Heart right ventricle (tissue), 16 donors: ENCODE data around the gene IFT80. TPM values are rescaled to one million over a fixed set of nuclear protein-coding genes. Genes with fewer than 3 reads are reported as not detected.

ENCODE experiments used
- ATAC-seq, 8 donors: fragments of 200-7000 bp; cut with Tn5 transposase; one replicate each; pipeline ENCODE4 v1.9.1; 2020; ENCODE audit warnings: mild to moderate bottlenecking in 8 of 8, moderate library complexity in 8 of 8, moderate number of reproducible peaks in 1 of 8
- DNase-seq, 2 donors: peaks; one replicate each; pipeline ENCODE4 v3.0.0-alpha.2; 2020
- H3K27ac ChIP-seq, 10 donors: fragments of 200-600 bp; sonication (generic) in 2 of 10; one replicate each; pipeline versions ENCODE4 v1.5.0 to v1.8.0; 2020 to 2022; ENCODE audit warnings: mild to moderate bottlenecking in 3 of 10
- H3K27me3 ChIP-seq, 7 donors: fragments of 200-600 bp; one replicate each; pipeline ENCODE4 v1.8.0; 2021 to 2022; ENCODE audit warnings: mild to moderate bottlenecking in 2 of 7
- H3K36me3 ChIP-seq, 9 donors: fragments of 200-600 bp; sonication (generic) in 1 of 9; one replicate each; pipeline versions ENCODE4 v1.5.0 to v1.8.0; 2020 to 2022; ENCODE audit warnings: mild to moderate bottlenecking in 2 of 9
- H3K4me1 ChIP-seq, 9 donors: fragments of 200-600 bp; sonication (generic) in 1 of 9; one replicate each; pipeline versions ENCODE4 v1.5.0 to v1.8.0; 2020 to 2022; ENCODE audit warnings: mild to moderate bottlenecking in 4 of 9
- H3K4me3 ChIP-seq, 10 donors: fragments of 200-600 bp; sonication (generic) in 2 of 10; one replicate each; pipeline versions ENCODE4 v1.5.0 to v1.8.0; 2020 to 2022; ENCODE audit warnings: mild to moderate bottlenecking in 7 of 10, moderate library complexity in 2 of 10
- H3K9me3 ChIP-seq, 11 donors: fragments of 200-600 bp in 10 of 11; sonication (generic) in 2 of 11; one replicate each; pipeline versions ENCODE4 v1.5.0 to v1.8.0; 2013 to 2022; ENCODE audit warnings: mild to moderate bottlenecking in 2 of 11, control low read depth in 1 of 11, moderate library complexity in 1 of 11
- WGBS, 2 donors: extraction: QIAGEN DNeasy Blood & Tissue Kit; methylation state at CpG; one replicate each; pipeline ENCODE4 v1.1.7; 2013; ENCODE audit warnings: inconsistent platforms in 1 of 2; 5-methylcytosine and 5-hydroxymethylcytosine counted together
- intact Hi-C, 10 donors: fragments of 100-400 bp; cut with DNase I; formaldehyde crosslinking; loops; one replicate each; pipeline versions ENCODE4 v1.11.1 to v1.14.2; 2022
- polyA plus RNA-seq, 2 donors: library from polyadenylated mRNA; stranded (reverse); fragments of 200-250 nt; gene quantifications; one replicate each; pipeline ENCODE4 v1.2.3, GENCODE V29; 2013
- total RNA-seq, 10 donors: library from RNA; stranded (reverse); fragmentation: NEBNext Ultra II Directional in 3 of 10; extraction: Animal tissue kit (Norgen Biotek cat#: 25700) in 3 of 10; gene quantifications; one replicate each; pipeline versions ENCODE4 v1.2.1 to v1.2.4, GENCODE V29; 2021 to 2023
- TF ChIP-seq, protein P1 (sequence below), 9 donors: fragments of 200-600 bp; sonication (generic) in 2 of 9; IDR thresholded peaks; one replicate each; pipeline versions ENCODE4 v1.5.0 to v1.8.0; 2021 to 2022; ENCODE audit warnings: antibody characterized with exemption in 9 of 9, mild to moderate bottlenecking in 5 of 9, moderate library complexity in 1 of 9
- donor health status: Arrhythmogenic right ventricular cardiomyopathy.
- donor health status: ischemic (EF 13 %, LVEDD 7.1; RV severe dilation, severe dysfunction).
- donor health status: healthy with polysubstance abuse.
- donor health status: DM: no; HTN: yes; CAD: no.
- donor health status: DM: no; HTN: no; CAD: no.
- donor health status: ischemic (EF 25% LVEDD 6.9; RV normal size, moderate dysfunction).
- donor health status: ischemic (EF 25% LVEDD 5.7; RV mildly dilated, moderate dysfunction).
- donor health status: healthy.
- donor health status: DM: yes; HTN: yes; CAD: no.
- donor health status: Ischemic cardiomyopathy.
- donor health status: ischemic (EF 35%, LVEDD 5.7; RV mildly dilated, moderate dysfunction).
- donor health status: nonischemic (EF 11% LVEDD 7.7; RV severe dilation, severe dysfunction).
- donor health status: DM: yes; HTN: yes; CAD: no.
- donor health status: PGD.
- donor health status: ischemic (EF 29% LVEDD 5.4; RV normal size, mild dysfunction).
- donor health status: nonischemic (EF 23%, LVEDD 6.1; RV moderate dilation, normal function).

The IFT80 gene
- total and polyA plus RNA-seq, 12 donors = 5.3 to 16.3 (median 14.2) TPM

DNA sequence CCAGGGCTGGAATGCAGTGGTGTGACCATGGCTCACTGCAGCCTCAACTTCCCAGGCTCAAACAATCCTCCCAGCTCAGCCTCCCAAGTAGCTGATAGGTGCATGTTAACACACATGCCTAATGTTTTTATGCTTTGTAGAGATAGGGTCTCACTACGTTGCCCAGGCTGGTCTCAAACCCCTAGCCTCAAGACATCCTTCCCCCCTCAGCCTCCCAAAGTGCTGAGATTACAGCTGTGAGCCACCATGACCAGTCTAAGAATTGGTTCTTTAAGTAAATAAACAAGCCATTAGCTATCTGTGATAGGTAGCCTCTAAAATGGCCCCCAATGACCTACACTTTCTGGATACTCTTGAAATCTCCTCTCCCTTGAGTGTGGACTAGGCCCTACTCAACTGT lies 46.8 kb upstream of the IFT80 start:
- Histone ChIP-seq H3K9me3 (no peaks in the 10 kb centered on the region), H3K27me3 (peaks cover 0 to 30% (median 16%) of the 10 kb centered on the region in 7 donors), H3K4me3 (no peak overlapping the region), H3K36me3 (peaks cover 0 to 8% (median 0%) of the 10 kb centered on the region in 9 donors), H3K4me1 (peaks cover 0 to 31% (median 15%) of the 10 kb centered on the region in 9 donors), H3K27ac (no peak overlapping the region)
- TF ChIP-seq, protein P1, sequence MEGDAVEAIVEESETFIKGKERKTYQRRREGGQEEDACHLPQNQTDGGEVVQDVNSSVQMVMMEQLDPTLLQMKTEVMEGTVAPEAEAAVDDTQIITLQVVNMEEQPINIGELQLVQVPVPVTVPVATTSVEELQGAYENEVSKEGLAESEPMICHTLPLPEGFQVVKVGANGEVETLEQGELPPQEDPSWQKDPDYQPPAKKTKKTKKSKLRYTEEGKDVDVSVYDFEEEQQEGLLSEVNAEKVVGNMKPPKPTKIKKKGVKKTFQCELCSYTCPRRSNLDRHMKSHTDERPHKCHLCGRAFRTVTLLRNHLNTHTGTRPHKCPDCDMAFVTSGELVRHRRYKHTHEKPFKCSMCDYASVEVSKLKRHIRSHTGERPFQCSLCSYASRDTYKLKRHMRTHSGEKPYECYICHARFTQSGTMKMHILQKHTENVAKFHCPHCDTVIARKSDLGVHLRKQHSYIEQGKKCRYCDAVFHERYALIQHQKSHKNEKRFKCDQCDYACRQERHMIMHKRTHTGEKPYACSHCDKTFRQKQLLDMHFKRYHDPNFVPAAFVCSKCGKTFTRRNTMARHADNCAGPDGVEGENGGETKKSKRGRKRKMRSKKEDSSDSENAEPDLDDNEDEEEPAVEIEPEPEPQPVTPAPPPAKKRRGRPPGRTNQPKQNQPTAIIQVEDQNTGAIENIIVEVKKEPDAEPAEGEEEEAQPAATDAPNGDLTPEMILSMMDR (IDR thresholded peaks at IDR 0.05) = no peak
- WGBS, 2 donors = 96% methylated on average over 1 of the region's 1 CpG
- intact Hi-C loops = no loop called here
- ATAC-seq (no peak), DNase-seq (no peak)

DNA sequence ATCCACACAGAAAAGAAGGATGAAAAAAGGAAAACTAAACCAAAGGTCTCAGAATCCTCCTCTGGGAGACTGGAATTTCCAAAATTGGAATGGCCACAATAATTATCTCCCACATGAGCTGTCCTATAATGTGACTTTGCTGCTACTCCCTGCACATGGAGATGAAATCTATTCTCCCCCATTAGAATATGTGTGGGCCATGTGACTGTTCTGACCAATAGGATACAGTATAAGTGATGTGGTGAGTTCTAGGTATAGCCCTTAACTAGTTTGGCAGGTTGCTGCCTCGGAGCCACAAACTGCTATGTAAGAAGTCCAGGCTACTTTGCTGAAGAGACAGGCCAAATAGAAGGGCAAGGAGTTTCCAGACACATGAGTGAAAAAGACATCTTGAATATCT lies 45.4 kb upstream of the IFT80 start:
- Histone ChIP-seq H3K9me3 (no peaks in the 10 kb centered on the region), H3K27ac (no peak overlapping the region), H3K4me1 (peaks cover 0 to 18% (median 3%) of the 10 kb centered on the region in 9 donors), H3K36me3 (peaks cover 0 to 11% (median 0%) of the 10 kb centered on the region in 9 donors), H3K27me3 (peaks cover 0 to 20% (median 8%) of the 10 kb centered on the region in 7 donors), H3K4me3 (no peak overlapping the region)
- 96 to 97% methylated on average over 1 of the region's 1 CpG for WGBS, 2 donors
- no peak for ATAC-seq
- intact Hi-C loops = no loop called here
- TF ChIP-seq, protein P1 (IDR thresholded peaks at IDR 0.05) = no peak
- no peak for DNase-seq

DNA sequence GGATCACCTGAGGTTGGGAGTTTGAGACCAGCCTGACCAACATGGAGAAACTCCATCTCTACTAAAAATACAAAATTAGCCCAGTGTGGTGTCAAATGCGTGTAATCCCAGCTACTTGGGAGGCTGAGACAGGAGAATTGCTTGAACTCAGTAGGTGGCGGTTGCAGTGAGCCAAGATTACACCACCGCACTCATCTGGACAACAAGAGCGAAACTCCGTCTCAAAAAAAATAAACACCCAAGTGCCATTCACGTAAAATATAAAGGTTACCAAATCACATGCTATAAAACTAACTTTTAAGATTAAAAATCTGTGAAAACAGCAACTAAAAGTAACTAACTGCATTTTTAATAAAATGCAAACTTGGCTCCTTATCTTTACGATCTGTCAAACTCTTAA lies 41.7 kb upstream of the IFT80 start:
- H3K9me3 ChIP-seq = no peaks in the 10 kb centered on the region
- DNase-seq (no peak), ATAC-seq (no peak)
- peaks cover 0 to 41% (median 0%) of the 10 kb centered on the region in 9 donors for H3K36me3 ChIP-seq
- no peak overlapping the region for H3K27ac ChIP-seq
- no peak overlapping the region for H3K4me3 ChIP-seq
- intact Hi-C loops = no loop called here
- H3K4me1 ChIP-seq = no peaks in the 10 kb centered on the region
- H3K27me3 ChIP-seq = no peaks in the 10 kb centered on the region
- 98 to 99% methylated on average over 7 of the region's 7 CpGs for WGBS, 2 donors
- TF ChIP-seq, protein P1 (IDR thresholded peaks at IDR 0.05) = no peak

DNA sequence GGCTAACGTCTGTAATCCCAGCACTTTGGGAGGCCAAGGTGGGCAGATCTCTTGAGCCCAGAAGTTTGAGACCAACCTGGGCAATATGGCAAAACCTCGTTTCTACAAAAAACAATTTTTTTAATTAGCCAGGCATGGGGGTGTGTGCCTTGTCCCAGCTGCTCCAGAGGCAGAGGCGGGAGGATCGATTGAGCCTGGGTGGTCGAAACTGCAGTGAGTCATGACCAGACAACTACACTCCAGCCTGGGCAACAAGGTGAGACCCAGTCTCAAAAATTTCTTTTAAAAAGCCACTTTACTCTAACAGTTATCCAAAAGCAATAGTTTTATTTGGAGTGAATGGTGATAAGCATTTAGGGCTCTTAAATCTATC lies 38.0 kb upstream of the IFT80 start:
- ATAC-seq (no peak), DNase-seq (no peak)
- peaks cover 0 to 69% (median 15%) of the 10 kb centered on the region in 9 donors for H3K36me3 ChIP-seq
- no peaks in the 10 kb centered on the region for H3K9me3 ChIP-seq
- TF ChIP-seq, protein P1 (IDR thresholded peaks at IDR 0.05) = no peak
- H3K4me1 ChIP-seq = no peaks in the 10 kb centered on the region
- intact Hi-C loops = no loop called here
- H3K4me3 ChIP-seq = no peak overlapping the region
- no peak overlapping the region for H3K27ac ChIP-seq
- H3K27me3 ChIP-seq = no peaks in the 10 kb centered on the region
- WGBS, 2 donors = 80 to 90% methylated on average over 5 of the region's 5 CpGs
